LNCaP clone FGC (cell line): ENCODE results near the gene EXOC6.
"Not testable (repeated sequence)": the region's sequence is repeated elsewhere in the genome, so short reads cannot be mapped to it uniquely, and the experiment has no call there.

Experiments used
- DNase-seq: peaks from one replicate; pipeline ENCODE4 v3.0.0-alpha.2; 2011; ENCODE audit warnings: low read depth
- H3K4me3 ChIP-seq: 2 replicates; pipeline ENCODE4 v1.5.1; 2011; ENCODE audit warnings: mild to moderate bottlenecking, low read depth, low read length, control low read depth
- TF ChIP-seq, protein P1 (sequence below): IDR thresholded peaks from 2 replicates; pipeline ENCODE4 v1.5.1; 2012; ENCODE audit warnings: mild to moderate bottlenecking; ENCODE audit not compliant: control insufficient read depth, insufficient read depth; ENCODE audit errors: extremely low read depth

The EXOC6 gene

DNA sequence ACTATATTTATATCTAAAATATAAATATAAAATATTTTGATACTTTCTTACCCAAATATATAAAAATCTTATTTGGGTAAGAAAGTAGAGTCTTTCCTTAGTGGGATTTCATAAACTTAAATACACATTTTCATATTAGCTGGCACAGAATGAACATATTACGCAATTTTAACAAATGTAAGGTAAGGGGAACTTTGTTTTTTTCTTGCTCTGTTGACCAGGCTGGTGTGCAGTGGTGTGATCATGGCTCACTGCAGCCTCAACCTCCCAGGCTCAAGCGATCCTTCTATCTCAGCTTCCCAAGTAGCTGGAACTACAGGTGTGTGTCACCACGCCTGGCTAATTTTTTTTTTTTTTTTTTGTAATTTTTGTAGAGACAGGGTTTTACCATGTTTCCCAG is 243.6 kb downstream of the EXOC6 start:
- H3K4me3 ChIP-seq: no peak overlapping the region
- TF ChIP-seq, protein P1, sequence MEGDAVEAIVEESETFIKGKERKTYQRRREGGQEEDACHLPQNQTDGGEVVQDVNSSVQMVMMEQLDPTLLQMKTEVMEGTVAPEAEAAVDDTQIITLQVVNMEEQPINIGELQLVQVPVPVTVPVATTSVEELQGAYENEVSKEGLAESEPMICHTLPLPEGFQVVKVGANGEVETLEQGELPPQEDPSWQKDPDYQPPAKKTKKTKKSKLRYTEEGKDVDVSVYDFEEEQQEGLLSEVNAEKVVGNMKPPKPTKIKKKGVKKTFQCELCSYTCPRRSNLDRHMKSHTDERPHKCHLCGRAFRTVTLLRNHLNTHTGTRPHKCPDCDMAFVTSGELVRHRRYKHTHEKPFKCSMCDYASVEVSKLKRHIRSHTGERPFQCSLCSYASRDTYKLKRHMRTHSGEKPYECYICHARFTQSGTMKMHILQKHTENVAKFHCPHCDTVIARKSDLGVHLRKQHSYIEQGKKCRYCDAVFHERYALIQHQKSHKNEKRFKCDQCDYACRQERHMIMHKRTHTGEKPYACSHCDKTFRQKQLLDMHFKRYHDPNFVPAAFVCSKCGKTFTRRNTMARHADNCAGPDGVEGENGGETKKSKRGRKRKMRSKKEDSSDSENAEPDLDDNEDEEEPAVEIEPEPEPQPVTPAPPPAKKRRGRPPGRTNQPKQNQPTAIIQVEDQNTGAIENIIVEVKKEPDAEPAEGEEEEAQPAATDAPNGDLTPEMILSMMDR: no peak
- DNase-seq: no peak

DNA sequence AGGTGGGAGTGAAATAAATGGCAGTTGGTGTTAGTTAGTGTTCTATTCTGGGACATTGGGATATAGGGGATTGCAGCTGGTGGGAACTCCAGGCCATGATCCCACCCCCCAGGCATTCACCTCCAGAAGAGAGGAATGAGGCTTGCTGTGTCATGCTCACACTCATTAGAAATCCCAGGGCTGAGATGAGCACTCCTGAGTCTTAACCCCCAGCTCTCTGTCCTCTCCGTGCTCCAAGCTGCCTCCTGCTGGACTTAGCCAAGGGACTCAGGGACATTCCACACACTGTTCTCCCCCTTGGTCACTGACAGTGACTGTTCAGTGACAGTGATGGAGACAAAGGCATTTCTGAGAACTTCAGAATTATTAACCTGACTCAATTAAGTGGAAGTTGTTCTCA is 246.9 kb downstream of the EXOC6 start:
- TF ChIP-seq, protein P1: no peak
- DNase-seq: no peak
- no peak overlapping the region for H3K4me3 ChIP-seq

DNA sequence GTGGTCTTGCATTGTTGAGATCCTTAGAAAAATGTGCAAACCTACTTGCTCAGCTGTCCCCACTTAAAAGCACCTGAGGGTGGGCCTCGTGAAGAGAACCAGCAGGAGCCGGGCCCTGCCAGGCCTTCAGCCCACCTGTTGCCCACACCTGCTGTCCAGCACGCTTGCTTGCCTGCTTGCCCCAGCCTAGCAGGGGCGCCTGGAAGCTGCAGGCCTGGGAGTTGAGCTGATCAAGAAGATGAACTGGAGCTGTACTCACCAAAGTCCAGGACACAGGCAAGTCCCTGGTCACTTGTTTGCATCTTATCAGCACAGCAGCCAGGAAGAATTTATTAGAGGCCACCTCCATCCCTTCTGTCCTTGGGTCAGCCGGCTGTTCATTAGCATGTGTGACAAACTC is 248.6 kb downstream of the EXOC6 start:
- TF ChIP-seq, protein P1: no peak
- H3K4me3 ChIP-seq: no peak overlapping the region

DNA sequence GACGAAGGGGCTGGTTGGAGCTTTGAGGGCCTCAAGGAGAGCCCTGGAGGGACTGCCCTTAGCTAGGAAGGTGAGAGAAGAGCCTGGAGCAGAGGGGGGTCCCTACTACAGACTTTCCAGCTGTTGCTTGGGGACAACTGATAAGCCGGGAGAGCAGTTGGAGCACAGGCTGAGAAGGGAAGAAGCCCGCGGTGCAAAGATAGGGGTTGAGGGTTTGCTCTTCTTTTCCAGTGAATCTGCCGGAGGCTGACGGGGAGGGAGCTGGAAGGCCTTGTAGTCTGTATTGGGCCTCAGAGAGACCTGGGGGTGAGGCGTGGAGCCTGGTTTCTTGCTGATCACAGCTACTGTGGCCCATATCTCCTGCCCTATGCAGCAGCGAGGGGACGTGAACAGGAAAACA is 249.1 kb downstream of the EXOC6 start:
- no peak for DNase-seq
- TF ChIP-seq, protein P1: no peak
- H3K4me3 ChIP-seq: no peak overlapping the region

More for the DNA sequence above, 248.6 kb downstream of the EXOC6 start:
- no peak for DNase-seq

DNA sequence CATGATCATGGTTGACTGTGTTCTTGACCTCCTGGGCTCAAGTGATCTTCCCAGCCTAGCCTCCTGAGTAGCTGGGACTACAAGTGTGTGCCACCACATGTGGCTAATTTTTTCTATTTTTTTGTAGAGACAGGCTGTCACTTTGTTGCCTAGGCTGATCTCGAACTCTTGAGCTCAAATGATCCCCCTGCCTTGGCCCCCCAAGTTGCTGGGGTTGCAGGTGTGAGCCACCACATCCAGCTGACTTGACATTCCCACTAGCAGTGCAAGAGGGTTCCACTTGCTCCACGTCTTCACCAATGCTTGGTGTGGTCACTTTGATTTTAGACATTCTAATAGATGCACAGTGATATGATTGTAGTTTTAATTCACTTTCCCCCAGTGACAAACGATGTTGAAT is 250.5 kb downstream of the EXOC6 start:
- TF ChIP-seq, protein P1: no peak
- no peak overlapping the region for H3K4me3 ChIP-seq
- DNase-seq: no peak

DNA sequence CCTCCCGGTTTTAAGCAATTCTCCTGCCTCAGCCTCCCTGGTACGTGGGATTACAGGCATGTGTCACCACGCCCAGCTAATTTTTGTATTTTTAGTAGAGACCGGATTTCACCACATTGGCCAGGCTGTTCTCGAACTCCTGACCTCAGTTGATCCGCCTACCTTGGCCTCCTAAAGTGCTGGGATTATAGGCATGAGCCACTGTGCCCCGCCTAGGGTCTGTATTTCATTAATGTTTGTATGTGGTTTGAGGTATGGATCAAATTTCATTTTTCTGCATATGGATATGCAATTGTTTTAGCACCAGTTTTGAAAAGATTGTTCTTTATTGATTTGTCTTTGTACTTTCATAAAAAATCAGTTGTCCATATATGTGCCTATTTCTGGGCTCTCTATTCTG is 251.3 kb downstream of the EXOC6 start:
- TF ChIP-seq, protein P1: no peak
- H3K4me3 ChIP-seq: no peak overlapping the region
- no peak for DNase-seq

DNA sequence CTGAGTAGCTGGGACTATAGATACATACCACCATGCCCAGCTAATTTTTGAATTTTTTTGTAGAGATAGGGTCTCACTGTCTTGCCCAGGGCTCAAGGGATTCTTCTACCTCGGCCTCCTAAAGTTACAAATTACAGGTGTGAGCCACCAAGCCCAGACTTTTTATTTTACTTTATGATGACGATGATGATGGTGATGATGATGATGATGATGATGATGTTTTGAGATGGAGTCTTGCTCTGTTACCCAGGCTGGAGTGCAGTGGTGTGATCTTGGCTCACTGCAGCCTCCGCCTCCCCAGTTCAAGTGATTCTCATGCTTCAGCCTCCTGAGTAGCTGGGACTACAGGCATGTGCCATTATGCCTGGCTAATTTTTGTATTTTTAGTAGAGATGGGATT is 252.8 kb downstream of the EXOC6 start:
- DNase-seq: not testable (repeated sequence)

More for the DNA sequence above, 252.8 kb downstream of the EXOC6 start:
- H3K4me3 ChIP-seq: not testable (repeated sequence)
